OCI-LY3 (cell line): ENCODE results near the gene HPGDS.

Experiments
- H2AFZ ChIP-seq: fragments of 200-600, 300-600 bp; shearing (Covaris generic); 2 replicates; pipeline ENCODE4 v1.6.0; 2014; ENCODE audit warnings: antibody characterized with exemption, low read depth, low read length
- H3K27ac ChIP-seq: fragments of 200-600, 300-600 bp; sonication (generic); 2 replicates; pipeline ENCODE4 v1.5.1; 2014; ENCODE audit warnings: mild to moderate bottlenecking, low read length, moderate library complexity, mixed read lengths
- H3K27me3 ChIP-seq: fragments of 200-600, 300-600 bp; sonication (generic); 2 replicates; pipeline ENCODE4 v1.6.1; 2014; ENCODE audit warnings: low read depth, low read length, mixed read lengths
- H3K36me3 ChIP-seq: fragments of 200-600, 300-600 bp; sonication (generic); replicated peaks from 2 replicates; pipeline ENCODE3; 2014; ENCODE audit warnings: low read depth, low read length, mixed read lengths
- H3K4me1 ChIP-seq: fragments of 300-600, 200-600 bp; sonication (generic); 2 replicates; pipeline ENCODE4 v1.6.1; 2014; ENCODE audit warnings: low read length, mixed read lengths
- H3K4me2 ChIP-seq: fragments of 200-600, 300-600 bp; sonication (generic); 2 replicates; pipeline ENCODE4 v1.6.1; 2014; ENCODE audit warnings: low read length, mixed read lengths
- H3K4me3 ChIP-seq: fragments of 300-600, 200-600 bp; sonication (generic); 2 replicates; pipeline ENCODE4 v1.5.1; 2014; ENCODE audit warnings: antibody characterized with exemption, mild to moderate bottlenecking, low read length, moderate library complexity
- H3K79me2 ChIP-seq: fragments of 300-600, 200-600 bp; shearing (Covaris generic); 2 replicates; pipeline ENCODE4 v1.6.1; 2014; ENCODE audit warnings: mild to moderate bottlenecking, low read length, mixed read lengths
- H3K9ac ChIP-seq: fragments of 300-600, 200-600 bp; shearing (Covaris generic); 2 replicates; pipeline ENCODE4 v1.6.0; 2014; ENCODE audit warnings: mild to moderate bottlenecking, low read length, moderate library complexity
- H3K9me3 ChIP-seq: fragments of 200-600, 300-600 bp; shearing (Covaris generic); 2 replicates; pipeline ENCODE4 v1.6.1; 2014; ENCODE audit warnings: low read length, mixed read lengths; ENCODE audit not compliant: insufficient read depth
- H4K20me1 ChIP-seq: fragments of 200-600, 300-600 bp; sonication (generic); 2 replicates; pipeline ENCODE4 v1.6.1; 2016; ENCODE audit warnings: low read length, mixed read lengths; ENCODE audit not compliant: insufficient read depth
- CTCF ChIP-seq: fragments of 200-600, 300-600 bp; sonication (generic); IDR thresholded peaks from 2 replicates; pipeline ENCODE4 v1.5.1; 2014; ENCODE audit warnings: antibody characterized with exemption, low read length, low read depth
- EZH2phosphoT487 ChIP-seq: fragments of 200-600 bp; shearing (Covaris generic); IDR thresholded peaks from 2 replicates; pipeline ENCODE4 v1.6.1; 2018; ENCODE audit warnings: antibody characterized with exemption, mixed run types, low read depth

HPGDS gene

GRCh38 chr4:94372991-94373390 lies 30.4 kb upstream of the HPGDS start:
- no peaks in the 10 kb centered on the region for H3K79me2 ChIP-seq
- H3K27ac ChIP-seq = no peak overlapping the region
- TF ChIP-seq CTCF (no peak), EZH2phosphoT487 (no peak)
- H3K9ac ChIP-seq = no peak overlapping the region
- no peak overlapping the region for H3K4me3 ChIP-seq
- H3K36me3 ChIP-seq = no peaks in the 10 kb centered on the region
- no peaks in the 10 kb centered on the region for H3K9me3 ChIP-seq
- no peak overlapping the region for H2AFZ ChIP-seq
- H3K27me3 ChIP-seq = no peaks in the 10 kb centered on the region
- H3K4me1 ChIP-seq = no peaks in the 10 kb centered on the region
- no peaks in the 10 kb centered on the region for H4K20me1 ChIP-seq
- H3K4me2 ChIP-seq = no peak overlapping the region

- no peaks in the 10 kb centered on the region for H3K4me1 ChIP-seq
- no peaks in the 10 kb centered on the region for H3K27me3 ChIP-seq
- no peak overlapping the region for H3K9ac ChIP-seq
- no peak overlapping the region for H2AFZ ChIP-seq
- no peak overlapping the region for H3K27ac ChIP-seq
- no peaks in the 10 kb centered on the region for H3K36me3 ChIP-seq
- no peaks in the 10 kb centered on the region for H3K9me3 ChIP-seq
- no peaks in the 10 kb centered on the region for H4K20me1 ChIP-seq
- TF ChIP-seq CTCF (no peak), EZH2phosphoT487 (no peak)
- H3K79me2 ChIP-seq = no peaks in the 10 kb centered on the region
- no peak overlapping the region for H3K4me2 ChIP-seq
- no peak overlapping the region for H3K4me3 ChIP-seq
Observed at GRCh38 chr4:94372228-94372978, 29.8 kb upstream of the HPGDS start.

GRCh38 chr4:94371290-94371689 lies 28.7 kb upstream of the HPGDS start:
- Histone ChIP-seq H3K79me2 (no peaks in the 10 kb centered on the region), H4K20me1 (no peaks in the 10 kb centered on the region), H3K27me3 (no peaks in the 10 kb centered on the region), H3K36me3 (no peaks in the 10 kb centered on the region), H2AFZ (no peak overlapping the region), H3K9ac (no peak overlapping the region), H3K4me1 (no peaks in the 10 kb centered on the region), H3K27ac (no peak overlapping the region), H3K4me2 (no peak overlapping the region), H3K9me3 (no peaks in the 10 kb centered on the region), H3K4me3 (no peak overlapping the region)
- TF ChIP-seq CTCF (no peak), EZH2phosphoT487 (no peak)

- no peaks in the 10 kb centered on the region for H3K36me3 ChIP-seq
- no peak for TF ChIP-seq CTCF
- no peak for TF ChIP-seq EZH2phosphoT487
- no peaks in the 10 kb centered on the region for H3K27me3 ChIP-seq
- H3K9me3 ChIP-seq = no peaks in the 10 kb centered on the region
- no peak overlapping the region for H2AFZ ChIP-seq
- no peaks in the 10 kb centered on the region for H3K4me1 ChIP-seq
- no peaks in the 10 kb centered on the region for H4K20me1 ChIP-seq
- no peak overlapping the region for H3K4me3 ChIP-seq
- no peak overlapping the region for H3K9ac ChIP-seq
- H3K79me2 ChIP-seq = no peaks in the 10 kb centered on the region
- H3K4me2 ChIP-seq = no peak overlapping the region
- no peak overlapping the region for H3K27ac ChIP-seq
Observed at GRCh38 chr4:94370533-94371254, 28.1 kb upstream of the HPGDS start.
